Body of pancreas (tissue), 4 donors: ENCODE measurements around the gene BEAN1.

Experiments used
- POLR2A ChIP-seq, 3 donors: fragments of 450-650 bp; IDR thresholded peaks; one replicate each; pipeline ENCODE4 v1.6.1; 2016; ENCODE audit warnings: antibody characterized with exemption in 3 of 3, mild to moderate bottlenecking in 2 of 3
- TF ChIP-seq, protein P1 (sequence below), 7 experiments: fragments of 450-650 bp in 4 of 7; fragments of 200-600 bp in 3 of 7; sonication (generic) in 3 of 7; IDR thresholded peaks; one replicate each; pipeline ENCODE4 v1.5.1; 2016 to 2019; ENCODE audit warnings: antibody characterized with exemption in 7 of 7

DNA sequence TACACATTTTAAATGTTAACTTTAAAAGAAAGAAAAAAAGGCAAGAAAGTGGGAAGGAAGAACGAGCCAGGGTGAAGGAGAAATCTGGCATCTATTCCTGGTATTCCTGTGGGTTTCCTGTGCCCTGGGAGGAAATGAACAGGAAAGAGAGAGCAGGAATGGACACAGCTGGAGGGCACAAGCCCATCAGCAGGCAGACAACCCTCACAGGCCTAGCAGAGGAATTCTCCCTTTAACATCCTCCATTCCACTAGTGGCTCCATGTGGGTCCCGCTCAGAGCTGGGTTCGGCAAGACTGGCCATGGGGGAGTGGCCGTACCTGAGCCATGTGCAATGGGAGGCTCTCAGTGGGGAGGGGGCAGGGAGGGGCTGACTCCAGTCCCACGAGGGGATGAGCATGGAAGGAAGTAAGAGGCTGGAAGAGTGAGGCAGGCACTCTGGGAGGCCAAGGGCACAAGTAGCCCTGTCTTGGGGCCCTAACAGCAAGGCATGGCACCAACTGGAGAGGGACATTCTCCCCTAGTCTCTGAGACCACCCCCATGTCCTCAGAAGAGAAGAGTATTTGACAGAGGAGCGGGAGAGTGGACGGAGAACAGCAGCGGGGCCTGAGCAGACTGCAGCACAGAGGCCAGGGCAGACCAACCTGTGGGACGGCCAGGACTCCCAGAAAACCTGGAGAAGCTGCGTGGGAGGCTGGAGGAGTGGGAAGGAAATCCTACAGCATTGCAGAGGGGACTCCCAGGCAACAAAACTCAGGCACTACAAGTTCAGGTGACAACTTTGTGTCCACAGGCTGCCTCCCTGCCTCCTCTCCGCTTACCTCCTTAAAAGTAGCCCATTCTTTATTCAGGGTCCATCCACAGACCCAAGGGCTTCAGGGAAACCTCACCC is 92.6 kb downstream of the BEAN1 start:
- TF ChIP-seq, protein P1, sequence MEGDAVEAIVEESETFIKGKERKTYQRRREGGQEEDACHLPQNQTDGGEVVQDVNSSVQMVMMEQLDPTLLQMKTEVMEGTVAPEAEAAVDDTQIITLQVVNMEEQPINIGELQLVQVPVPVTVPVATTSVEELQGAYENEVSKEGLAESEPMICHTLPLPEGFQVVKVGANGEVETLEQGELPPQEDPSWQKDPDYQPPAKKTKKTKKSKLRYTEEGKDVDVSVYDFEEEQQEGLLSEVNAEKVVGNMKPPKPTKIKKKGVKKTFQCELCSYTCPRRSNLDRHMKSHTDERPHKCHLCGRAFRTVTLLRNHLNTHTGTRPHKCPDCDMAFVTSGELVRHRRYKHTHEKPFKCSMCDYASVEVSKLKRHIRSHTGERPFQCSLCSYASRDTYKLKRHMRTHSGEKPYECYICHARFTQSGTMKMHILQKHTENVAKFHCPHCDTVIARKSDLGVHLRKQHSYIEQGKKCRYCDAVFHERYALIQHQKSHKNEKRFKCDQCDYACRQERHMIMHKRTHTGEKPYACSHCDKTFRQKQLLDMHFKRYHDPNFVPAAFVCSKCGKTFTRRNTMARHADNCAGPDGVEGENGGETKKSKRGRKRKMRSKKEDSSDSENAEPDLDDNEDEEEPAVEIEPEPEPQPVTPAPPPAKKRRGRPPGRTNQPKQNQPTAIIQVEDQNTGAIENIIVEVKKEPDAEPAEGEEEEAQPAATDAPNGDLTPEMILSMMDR (IDR thresholded peaks at IDR 0.05), result no peak
- TF ChIP-seq POLR2A (IDR thresholded peaks at IDR 0.05), result no peak
